Left renal pelvis (tissue), 4 donors: Measurements from ENCODE around the gene THADA. TPM values are rescaled to one million over a fixed set of nuclear protein-coding genes. Genes with fewer than 3 reads are reported as not detected.

Experiments used
- DNase-seq, 4 donors: peaks; one replicate each; pipeline ENCODE4 v3.0.0-alpha.2; 2013; ENCODE audit warnings: low read depth in 4 of 4, low spot score in 3 of 4
- polyA plus RNA-seq, 4 donors: library from polyadenylated mRNA; unstranded; fragments of 120-200 nt; gene quantifications; one replicate each; pipeline ENCODE4 v1.2.1, GENCODE V29; 2013; ENCODE audit not compliant: insufficient read length in 4 of 4

THADA gene
- polyA plus RNA-seq, 4 donors, result 19.9 to 38.6 (median 33.6) TPM

GRCh38 chr2:43367012-43367782 is 228.6 kb downstream of the THADA start:
- DNase-seq, result no peak

GRCh38 chr2:43363120-43363519 is 232.7 kb downstream of the THADA start:
- no peak for DNase-seq

GRCh38 chr2:43361286-43361685 is 234.6 kb downstream of the THADA start:
- DNase-seq, result no peak

- DNase-seq, result no peak
Measured at GRCh38 chr2:43360137-43360536, 235.7 kb downstream of the THADA start.

- no peak for DNase-seq
Measured at GRCh38 chr2:43358410-43359201, 237.2 kb downstream of the THADA start.

- DNase-seq, result no peak
Measured at GRCh38 chr2:43356774-43357173, 239.1 kb downstream of the THADA start.

GRCh38 chr2:43355399-43355798 is 240.4 kb downstream of the THADA start:
- DNase-seq, result no peak

- no peak for DNase-seq
Measured at GRCh38 chr2:43349904-43350303, 245.9 kb downstream of the THADA start.

- no peak for DNase-seq
Measured at GRCh38 chr2:43348908-43349661, 246.8 kb downstream of the THADA start.

- DNase-seq, result no peak
Measured at GRCh38 chr2:43347746-43348145, 248.1 kb downstream of the THADA start.

- DNase-seq, result no peak
Measured at GRCh38 chr2:43346602-43347567, 249.0 kb downstream of the THADA start.

- no peak for DNase-seq
Measured at GRCh38 chr2:43345872-43346271, 250.0 kb downstream of the THADA start.

GRCh38 chr2:43345391-43345813 is 250.4 kb downstream of the THADA start:
- DNase-seq, result no peak

GRCh38 chr2:43344868-43345373 is 250.9 kb downstream of the THADA start:
- DNase-seq, result no peak

GRCh38 chr2:43343573-43344304 is 252.1 kb downstream of the THADA start:
- no peak for DNase-seq

GRCh38 chr2:43341959-43342757 is 253.7 kb downstream of the THADA start:
- no peak for DNase-seq

- DNase-seq, result no peak
Measured at GRCh38 chr2:43340945-43341356, 254.9 kb downstream of the THADA start.

GRCh38 chr2:43340066-43340465 is 255.8 kb downstream of the THADA start:
- DNase-seq, result no peak
